ENCODE data around the gene MYH11.

The MYH11 gene

DNA sequence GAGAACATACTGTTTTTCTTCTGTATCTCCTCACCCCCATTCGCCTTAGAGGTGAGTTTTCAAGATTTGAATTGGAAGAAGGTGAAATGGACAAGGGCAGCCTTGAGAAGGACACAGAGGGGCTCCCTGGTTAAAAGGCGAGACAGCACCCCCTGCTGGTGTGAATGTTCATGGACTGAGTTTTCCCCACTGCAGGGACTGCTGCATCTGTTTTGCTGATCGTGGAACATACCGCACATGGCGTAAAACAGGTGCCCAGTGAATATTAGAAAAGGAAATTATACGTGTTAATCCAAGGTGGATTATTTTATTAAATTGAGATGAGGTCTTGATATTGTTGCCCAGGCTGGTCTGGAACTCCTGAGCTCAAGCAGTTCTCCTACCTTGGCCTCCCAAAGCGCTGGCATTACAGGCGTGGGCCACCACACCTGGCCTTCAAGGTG is 152.3 kb downstream of the MYH11 start:
- Histone ChIP-seq H3K27ac (no peak overlapping the region), H3K4me3 (ENCODE audit: low read depth, low read length) (no peak overlapping the region), H3K27me3 (ENCODE audit: insufficient read depth, low read depth, severe bottlenecking) (no peaks in the 10 kb centered on the region), H3K36me3 (peaks cover 20% of the 10 kb centered on the region), H3K9me3 (ENCODE audit: severe bottlenecking) (no peaks in the 10 kb centered on the region)
- DNase-seq = peak; percentile 77
- TF ChIP-seq, protein P1, sequence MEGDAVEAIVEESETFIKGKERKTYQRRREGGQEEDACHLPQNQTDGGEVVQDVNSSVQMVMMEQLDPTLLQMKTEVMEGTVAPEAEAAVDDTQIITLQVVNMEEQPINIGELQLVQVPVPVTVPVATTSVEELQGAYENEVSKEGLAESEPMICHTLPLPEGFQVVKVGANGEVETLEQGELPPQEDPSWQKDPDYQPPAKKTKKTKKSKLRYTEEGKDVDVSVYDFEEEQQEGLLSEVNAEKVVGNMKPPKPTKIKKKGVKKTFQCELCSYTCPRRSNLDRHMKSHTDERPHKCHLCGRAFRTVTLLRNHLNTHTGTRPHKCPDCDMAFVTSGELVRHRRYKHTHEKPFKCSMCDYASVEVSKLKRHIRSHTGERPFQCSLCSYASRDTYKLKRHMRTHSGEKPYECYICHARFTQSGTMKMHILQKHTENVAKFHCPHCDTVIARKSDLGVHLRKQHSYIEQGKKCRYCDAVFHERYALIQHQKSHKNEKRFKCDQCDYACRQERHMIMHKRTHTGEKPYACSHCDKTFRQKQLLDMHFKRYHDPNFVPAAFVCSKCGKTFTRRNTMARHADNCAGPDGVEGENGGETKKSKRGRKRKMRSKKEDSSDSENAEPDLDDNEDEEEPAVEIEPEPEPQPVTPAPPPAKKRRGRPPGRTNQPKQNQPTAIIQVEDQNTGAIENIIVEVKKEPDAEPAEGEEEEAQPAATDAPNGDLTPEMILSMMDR (IDR thresholded peaks at IDR 0.05; ENCODE audit: low read depth, low read length) = peak; percentile 83

DNA sequence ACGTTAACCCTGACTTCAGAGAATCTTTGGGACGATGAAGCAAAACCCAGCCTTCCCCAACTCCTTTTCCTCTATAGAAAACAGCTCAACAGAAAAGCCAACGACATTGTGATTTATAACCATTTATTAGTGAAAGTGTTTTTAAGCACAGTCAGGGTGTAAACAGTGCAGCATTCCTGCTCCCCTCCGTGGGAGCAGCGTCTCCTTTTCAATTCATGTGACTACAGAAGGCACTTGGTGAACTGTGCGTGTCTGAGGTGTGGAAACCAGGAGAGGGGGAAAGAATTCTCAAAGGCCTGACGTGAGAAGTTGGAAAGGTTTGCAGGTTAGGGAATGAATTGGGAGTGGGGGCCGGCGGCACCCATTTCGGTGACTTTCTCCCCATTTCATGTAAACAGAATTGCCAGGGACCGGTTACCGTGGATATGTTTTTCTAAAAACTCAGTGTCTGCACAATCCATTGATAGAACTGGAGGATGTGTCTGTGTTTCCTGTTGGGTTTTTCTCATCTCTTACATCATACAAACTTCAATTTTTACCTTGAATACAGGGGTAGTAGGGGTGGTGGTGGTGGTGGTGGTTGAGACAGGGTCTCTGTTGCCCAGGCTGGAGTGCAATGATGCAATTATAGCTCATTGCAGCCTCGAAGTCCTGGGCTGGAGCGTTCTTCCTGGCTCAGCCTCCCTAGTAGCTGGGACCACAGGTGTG is 153.6 kb downstream of the MYH11 start:
- DNase-seq = no peak
- no peaks in the 10 kb centered on the region for H3K27me3 ChIP-seq (ENCODE audit: insufficient read depth, low read depth, severe bottlenecking)
- peaks cover 33% of the 10 kb centered on the region for H3K36me3 ChIP-seq
- TF ChIP-seq, protein P1 (IDR thresholded peaks at IDR 0.05; ENCODE audit: low read depth, low read length) = no peak
- H3K4me3 ChIP-seq (ENCODE audit: low read depth, low read length) = no peak overlapping the region
- H3K27ac ChIP-seq = no peak overlapping the region
- H3K9me3 ChIP-seq (ENCODE audit: severe bottlenecking) = no peaks in the 10 kb centered on the region

DNA sequence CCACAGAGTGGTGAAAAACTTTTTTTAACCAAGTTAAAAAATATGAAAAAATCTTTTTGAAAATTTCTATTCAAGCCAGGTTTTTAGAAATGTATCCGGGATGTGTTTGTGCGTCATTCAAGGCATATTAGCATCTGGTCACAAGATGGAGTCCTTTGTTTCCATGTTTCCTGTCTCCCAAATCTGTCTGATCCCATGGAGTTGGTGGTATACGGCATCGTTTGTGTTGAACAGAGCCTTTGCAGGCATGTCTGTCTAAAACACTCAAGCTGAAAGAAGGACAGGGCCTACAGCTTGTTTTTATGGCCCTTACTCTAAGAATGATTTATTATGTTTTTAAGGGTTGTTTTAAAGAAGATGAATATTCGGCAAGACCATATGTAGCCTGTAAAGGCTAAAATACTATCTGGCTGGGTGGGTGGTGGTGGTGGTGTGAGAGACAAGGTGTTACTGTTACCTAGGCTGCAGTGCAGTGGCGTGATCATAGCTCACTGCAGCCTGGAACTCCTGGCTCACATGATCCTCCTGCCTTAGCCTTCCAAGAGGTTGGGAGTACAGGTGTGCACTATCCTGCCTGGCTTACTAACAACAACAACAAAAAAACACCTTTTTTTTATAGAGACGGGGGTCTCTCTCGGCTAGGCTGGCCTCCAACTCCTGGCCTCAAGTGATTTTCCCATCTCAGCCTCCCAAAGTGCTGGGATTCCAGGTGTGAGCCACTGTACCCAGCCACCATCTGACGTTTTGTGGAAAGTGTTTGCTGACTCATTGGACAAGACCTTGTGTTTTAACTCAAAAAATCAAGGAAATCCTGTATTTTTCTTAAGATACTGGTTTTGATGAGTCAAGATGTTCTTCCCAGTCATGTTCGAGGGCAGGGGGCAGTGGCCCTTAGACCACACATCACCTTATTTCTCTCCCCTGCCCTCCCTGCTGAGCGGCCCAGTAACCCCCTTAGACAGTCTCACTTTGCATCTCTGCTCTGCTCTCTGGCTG is 154.6 kb downstream of the MYH11 start:
- TF ChIP-seq, protein P1 (IDR thresholded peaks at IDR 0.05; ENCODE audit: low read depth, low read length) = no peak
- peaks cover 41% of the 10 kb centered on the region for H3K36me3 ChIP-seq
- H3K27me3 ChIP-seq (ENCODE audit: insufficient read depth, low read depth, severe bottlenecking) = no peaks in the 10 kb centered on the region
- no peaks in the 10 kb centered on the region for H3K9me3 ChIP-seq (ENCODE audit: severe bottlenecking)
- DNase-seq = no peak
- no peak overlapping the region for H3K27ac ChIP-seq
- no peak overlapping the region for H3K4me3 ChIP-seq (ENCODE audit: low read depth, low read length)

DNA sequence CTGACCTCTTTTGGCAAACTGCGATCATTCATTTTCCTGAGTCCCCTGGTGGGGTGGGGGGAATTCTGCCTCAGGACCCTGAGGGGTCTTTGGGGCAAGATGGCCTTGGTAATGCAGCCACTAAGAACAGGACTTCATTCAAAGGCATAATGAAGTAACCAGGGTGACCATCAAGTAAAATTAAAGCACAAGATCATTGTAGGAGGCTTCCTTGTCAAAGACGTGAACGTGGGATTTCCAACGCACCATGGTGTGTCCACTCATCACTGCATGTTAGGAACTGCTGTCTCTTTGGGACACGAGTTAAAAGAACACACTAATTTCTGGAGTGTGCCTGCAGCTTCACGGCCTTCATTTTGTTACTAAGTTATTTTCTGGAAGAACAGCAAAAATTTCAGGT is 155.5 kb downstream of the MYH11 start:
- H3K4me3 ChIP-seq (ENCODE audit: low read depth, low read length) = no peak overlapping the region
- H3K27me3 ChIP-seq (ENCODE audit: insufficient read depth, low read depth, severe bottlenecking) = no peaks in the 10 kb centered on the region
- TF ChIP-seq, protein P1 (IDR thresholded peaks at IDR 0.05; ENCODE audit: low read depth, low read length) = no peak
- no peaks in the 10 kb centered on the region for H3K9me3 ChIP-seq (ENCODE audit: severe bottlenecking)
- DNase-seq = no peak
- peaks cover 50% of the 10 kb centered on the region for H3K36me3 ChIP-seq
- H3K27ac ChIP-seq = no peak overlapping the region

DNA sequence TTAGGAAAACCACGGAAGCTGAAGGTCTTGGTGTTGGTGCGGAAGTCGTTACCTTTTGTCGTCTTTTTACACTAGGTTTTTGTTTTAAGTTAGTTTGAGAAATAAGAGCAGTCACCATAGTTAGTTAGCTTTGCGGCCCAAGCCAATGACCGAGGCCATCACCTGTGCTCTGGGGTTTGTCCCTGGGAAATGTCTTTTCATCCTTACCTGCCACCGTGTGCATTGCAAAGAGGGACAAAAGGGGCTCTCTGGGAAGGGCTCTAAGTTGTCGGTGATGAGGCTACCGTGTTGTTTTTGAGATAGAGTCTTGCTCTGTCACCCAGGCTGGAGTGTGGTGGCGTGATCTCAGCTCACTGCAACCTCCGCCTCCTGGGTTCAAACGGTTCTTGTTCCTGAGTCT is 157.0 kb downstream of the MYH11 start:
- peaks cover 58% of the 10 kb centered on the region for H3K36me3 ChIP-seq
- H3K27ac ChIP-seq = no peak overlapping the region
- TF ChIP-seq, protein P1 (IDR thresholded peaks at IDR 0.05; ENCODE audit: low read depth, low read length) = no peak
- H3K27me3 ChIP-seq (ENCODE audit: insufficient read depth, low read depth, severe bottlenecking) = no peaks in the 10 kb centered on the region
- DNase-seq = no peak
- no peaks in the 10 kb centered on the region for H3K9me3 ChIP-seq (ENCODE audit: severe bottlenecking)
- no peak overlapping the region for H3K4me3 ChIP-seq (ENCODE audit: low read depth, low read length)

Data from WERI-Rb-1 (cell line).